Smooth muscle cell (in vitro differentiated cells): Measurements from ENCODE around the gene RFESD. TPM values are rescaled to one million over a fixed set of nuclear protein-coding genes. Genes with fewer than 3 reads are reported as not detected.

Source experiments
- DNase-seq: peaks from one replicate; lab custom pipeline; 2025; ENCODE audit not compliant: unreplicated experiment; lab: John Stamatoyannopoulos, UW
- H2AFZ ChIP-seq: fragments of 200-600 bp; sonication (generic); 2 replicates; pipeline ENCODE4 v1.6.0; 2016; ENCODE audit warnings: antibody characterized with exemption, low read depth, mild to moderate bottlenecking
- H3F3A ChIP-seq: fragments of 200-600 bp; sonication (generic); 2 replicates; pipeline ENCODE4 v1.6.0; 2017; ENCODE audit warnings: antibody characterized with exemption, low read depth
- H3K27ac ChIP-seq: fragments of 200-600 bp; sonication (generic); 2 replicates; pipeline ENCODE4 v1.5.1; 2016; ENCODE audit warnings: low read depth, mild to moderate bottlenecking
- H3K27me3 ChIP-seq: fragments of 200-600 bp; sonication (generic); 2 replicates; pipeline ENCODE4 v1.6.1; 2016; ENCODE audit warnings: low read depth, mild to moderate bottlenecking
- H3K36me3 ChIP-seq: fragments of 200-600 bp; sonication (generic); 2 replicates; pipeline ENCODE4 v1.5.1; 2016; ENCODE audit warnings: low read depth
- H3K4me1 ChIP-seq: fragments of 200-600 bp; sonication (generic); 2 replicates; pipeline ENCODE4 v1.5.1; 2016; ENCODE audit warnings: low read depth
- H3K4me2 ChIP-seq: fragments of 200-600 bp; sonication (generic); 2 replicates; pipeline ENCODE4 v1.6.0; 2016; ENCODE audit warnings: mild to moderate bottlenecking
- H3K4me3 ChIP-seq: fragments of 200-600 bp; sonication (generic); 2 replicates; pipeline ENCODE4 v1.5.1; 2016; ENCODE audit warnings: mild to moderate bottlenecking
- H3K79me2 ChIP-seq: fragments of 200-600 bp; sonication (generic); 2 replicates; pipeline ENCODE4 v1.6.0; 2016; ENCODE audit warnings: low read depth, mild to moderate bottlenecking
- H3K9ac ChIP-seq: fragments of 200-600 bp; sonication (generic); 2 replicates; pipeline ENCODE4 v1.6.0; 2016; ENCODE audit warnings: low read depth
- H3K9me3 ChIP-seq: fragments of 200-600 bp; sonication (generic); replicated peaks from 2 replicates; pipeline ENCODE4 v1.5.1; 2016; ENCODE audit warnings: low read depth
- H4K20me1 ChIP-seq: fragments of 200-600 bp; sonication (generic); 2 replicates; pipeline ENCODE4 v1.6.0; 2016; ENCODE audit warnings: low read depth
- CTCF ChIP-seq: fragments of 200-600 bp; sonication (generic); IDR thresholded peaks from 2 replicates; pipeline ENCODE4 v1.5.1; 2017; ENCODE audit warnings: borderline replicate concordance, mild to moderate bottlenecking, antibody characterized with exemption; ENCODE audit not compliant: insufficient read depth, poor library complexity, severe bottlenecking
- WGBS: methylation state at CpG from one replicate; pipeline ENCODE4 v1.1.7; 2016; ENCODE audit warnings: low lambda C conversion rate; 5-methylcytosine and 5-hydroxymethylcytosine counted together
- polyA plus RNA-seq: library from polyadenylated mRNA; unstranded; fragments of >200 nt; fragmentation: Nextera tagmentation; extraction: Ambion mirVana; gene quantifications from 2 replicates; pipeline ENCODE4 v1.2.1, GENCODE V29; 2016
- total RNA-seq: library from RNA; depleted of rRNA; stranded (reverse); fragments of >200 nt; gene quantifications from 2 replicates; pipeline ENCODE4 v1.2.3, GENCODE V29; 2014

Gene RFESD
- total and polyA plus RNA-seq, 2 experiments from 2014 or later, result 3.6 to 6.8 TPM

- no peak overlapping the region for H2AFZ ChIP-seq
- H3K4me1 ChIP-seq, result peaks cover 22% of the 10 kb centered on the region
- TF ChIP-seq CTCF, result no peak
These were observed 27.5 kb upstream of the RFESD start for GRCh38 chr5:95619096-95619495.

GRCh38 chr5:95619514-95620029, 27.0 kb upstream of the RFESD start:
- no peak for DNase-seq
- H3K79me2 ChIP-seq, result no peaks in the 10 kb centered on the region
- H3K36me3 ChIP-seq, result no peaks in the 10 kb centered on the region
- peaks cover 36% of the 10 kb centered on the region for H3K27me3 ChIP-seq
- no peak overlapping the region for H3K9ac ChIP-seq
- H3K27ac ChIP-seq, result no peak overlapping the region
- peak overlapping the region; percentile 59 for H3K4me3 ChIP-seq
- H3K4me2 ChIP-seq, result peak overlapping the region; percentile 96
- no peaks in the 10 kb centered on the region for H4K20me1 ChIP-seq
- H3K9me3 ChIP-seq, result no peaks in the 10 kb centered on the region
- peak overlapping the region; percentile 83 for H2AFZ ChIP-seq
- no peak for TF ChIP-seq CTCF
- WGBS, result 26% methylated on average over 19 of the region's 19 CpGs
- no peaks in the 10 kb centered on the region for H3F3A ChIP-seq
- H3K4me1 ChIP-seq, result peaks cover 22% of the 10 kb centered on the region

More at GRCh38 chr5:95619096-95619495, 27.5 kb upstream of the RFESD start:
- H4K20me1 ChIP-seq, result no peaks in the 10 kb centered on the region
- WGBS, result 81% methylated on average over 4 of the region's 4 CpGs
- peaks cover 36% of the 10 kb centered on the region for H3K27me3 ChIP-seq
- H3K4me3 ChIP-seq, result no peak overlapping the region
- no peaks in the 10 kb centered on the region for H3F3A ChIP-seq
- DNase-seq, result no peak
- no peaks in the 10 kb centered on the region for H3K9me3 ChIP-seq
- H3K9ac ChIP-seq, result no peak overlapping the region
- H3K4me2 ChIP-seq, result no peak overlapping the region
- no peaks in the 10 kb centered on the region for H3K36me3 ChIP-seq
- no peaks in the 10 kb centered on the region for H3K79me2 ChIP-seq
- H3K27ac ChIP-seq, result no peak overlapping the region

- Histone ChIP-seq H2AFZ (peak within 1 kb of the TSS; percentile 96), H3F3A (no peaks in the 10 kb centered on the region), H3K27me3 (peaks cover 36% of the 10 kb centered on the region), H4K20me1 (no peaks in the 10 kb centered on the region), H3K79me2 (no peaks in the 10 kb centered on the region), H3K9ac (no peak within 1 kb of the TSS), H3K4me1 (peaks cover 22% of the 10 kb centered on the region), H3K9me3 (no peaks in the 10 kb centered on the region), H3K27ac (no peak within 1 kb of the TSS), H3K36me3 (no peaks in the 10 kb centered on the region), H3K4me2 (peak within 1 kb of the TSS; percentile 96), H3K4me3 (peak within 1 kb of the TSS; percentile 59)
- DNase-seq, result no peak
- no peak for TF ChIP-seq CTCF
- WGBS, result 2% methylated on average over 50 of the region's 85 CpGs
These were observed 26.3 kb upstream of the RFESD start, which contains the start of gene GPR150 for GRCh38 chr5:95620030-95620869. TSS of gene GPR150 (plus strand) at chr5:95620087. CDS start at chr5:95620276, 189 bp downstream.
